HG03025 (cell line): Measurements from ENCODE around the gene GLDN.

ENCODE experiments used
- ATAC-seq: cut with Tn5 transposase; IDR thresholded peaks from one replicate; pipeline ENCODE4 v1.9.1; 2021; ENCODE audit warnings: mild to moderate bottlenecking, moderate library complexity; ENCODE audit not compliant: unreplicated experiment, low FRiP score

The GLDN gene

GRCh38 chr15:51341366-51342226 is at the start of gene GLDN:
TSS of gene GLDN (plus strand) at chr15:51341655. CDS start at chr15:51341685, 30 bp downstream.
- ATAC-seq: no peak

- no peak for ATAC-seq
Observed at GRCh38 chr15:51298620-51299019, 42.8 kb upstream of the GLDN start.

GRCh38 chr15:51299187-51300015 is 42.1 kb upstream of the GLDN start:
- no peak for ATAC-seq

GRCh38 chr15:51302480-51302879 is 39.0 kb upstream of the GLDN start:
- ATAC-seq: no peak

DNA sequence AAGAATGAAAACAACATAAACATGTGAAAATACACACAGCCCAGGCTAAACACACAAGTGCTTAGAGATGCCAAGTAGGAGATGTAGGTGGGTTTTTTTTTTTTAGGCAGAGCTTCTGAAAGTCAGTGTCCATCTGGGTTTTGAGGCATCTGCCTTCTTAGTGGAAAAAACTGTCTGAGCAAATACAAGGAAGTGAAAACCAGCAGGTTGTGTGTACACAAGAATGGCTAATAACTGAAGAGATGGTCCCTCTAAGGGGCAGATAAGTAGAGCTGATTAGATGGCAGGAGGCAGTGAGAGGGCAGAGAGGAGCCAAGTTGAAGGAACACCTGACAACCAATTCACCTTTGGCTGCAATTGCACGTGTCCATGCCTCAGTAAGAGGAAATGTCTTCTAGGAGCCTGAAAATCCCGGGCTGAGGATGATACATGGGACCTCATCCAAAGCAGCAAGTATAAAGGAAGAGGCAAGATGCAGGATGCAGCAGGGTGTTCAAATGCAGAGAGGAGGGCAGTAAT is 37.9 kb upstream of the GLDN start:
- ATAC-seq: no peak

DNA sequence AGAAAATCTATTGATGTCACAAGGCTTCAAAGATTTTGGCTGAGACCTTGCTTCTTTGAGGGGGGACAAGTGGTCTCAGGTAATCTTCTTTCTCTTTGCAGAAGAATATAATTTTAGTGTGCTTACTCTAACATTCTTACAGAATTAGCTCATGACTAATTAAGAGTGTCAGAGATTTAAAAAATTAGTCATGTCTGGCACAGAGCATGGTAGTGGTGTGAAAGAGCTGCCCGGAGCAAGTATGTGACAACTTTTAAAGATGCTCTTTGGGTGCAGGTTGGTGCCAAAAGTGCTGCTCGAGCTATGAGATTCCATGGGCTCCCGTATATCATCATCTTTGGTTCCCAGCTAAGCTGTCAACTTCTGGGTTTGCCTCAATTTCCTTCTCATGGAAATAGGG is 34.1 kb upstream of the GLDN start:
- no peak for ATAC-seq

DNA sequence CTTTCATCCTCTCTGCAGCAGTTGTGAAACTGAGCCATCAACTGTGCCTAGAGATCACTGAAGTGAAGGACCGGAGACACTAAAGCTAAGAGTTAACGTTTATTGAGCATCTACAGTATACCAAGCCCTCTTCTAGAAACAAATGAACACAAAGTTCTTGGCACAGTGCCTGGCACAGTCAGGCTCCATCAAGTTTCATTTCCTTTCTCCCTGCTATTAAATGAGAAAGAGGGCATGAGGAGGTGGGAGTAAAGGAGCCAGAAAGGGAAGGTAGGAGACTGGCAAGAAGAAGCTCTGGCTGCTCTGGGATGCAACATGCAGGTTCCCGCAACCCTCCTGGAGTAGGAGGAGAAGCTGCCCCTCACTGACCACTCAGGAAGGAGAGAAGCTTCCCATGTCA is 33.6 kb upstream of the GLDN start:
- ATAC-seq: no peak

DNA sequence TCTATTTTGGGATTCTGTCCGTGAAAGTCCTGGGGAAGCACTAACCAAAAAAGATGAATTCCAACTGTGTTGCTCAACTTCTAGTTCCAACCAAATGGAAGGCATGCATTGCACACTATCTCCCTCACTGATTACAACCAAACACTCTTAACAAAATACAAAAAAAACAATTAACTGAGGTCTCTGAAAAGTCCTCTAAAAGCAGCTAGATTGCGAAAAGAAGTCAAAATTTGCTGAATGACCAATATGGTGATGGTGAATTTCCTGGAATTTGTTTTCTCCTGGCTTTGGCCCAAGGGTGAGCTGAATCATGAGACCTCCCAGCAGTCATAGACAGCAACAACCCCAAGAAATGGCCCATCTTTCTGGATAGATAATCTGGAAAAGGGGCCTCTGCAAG is 31.4 kb upstream of the GLDN start:
- ATAC-seq: no peak

DNA sequence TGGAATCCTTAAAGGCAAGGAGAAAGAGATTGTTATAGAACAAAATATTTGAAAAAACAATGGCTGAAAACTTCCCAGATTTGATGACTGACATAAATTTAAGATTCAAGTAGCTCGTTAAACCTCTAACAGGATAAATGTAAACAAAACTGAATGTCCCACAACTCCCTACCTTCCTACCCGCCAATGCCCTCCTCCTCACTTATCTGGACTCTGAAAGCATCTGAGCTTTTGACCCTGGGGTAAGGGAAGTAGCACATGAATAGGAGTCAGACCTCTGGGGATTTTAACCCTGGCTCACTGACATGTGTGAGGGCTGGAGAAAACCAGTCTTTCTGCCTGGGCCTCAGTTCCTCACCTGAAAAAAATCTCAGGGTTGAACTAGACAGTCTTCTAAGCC is 29.9 kb upstream of the GLDN start:
- no peak for ATAC-seq

DNA sequence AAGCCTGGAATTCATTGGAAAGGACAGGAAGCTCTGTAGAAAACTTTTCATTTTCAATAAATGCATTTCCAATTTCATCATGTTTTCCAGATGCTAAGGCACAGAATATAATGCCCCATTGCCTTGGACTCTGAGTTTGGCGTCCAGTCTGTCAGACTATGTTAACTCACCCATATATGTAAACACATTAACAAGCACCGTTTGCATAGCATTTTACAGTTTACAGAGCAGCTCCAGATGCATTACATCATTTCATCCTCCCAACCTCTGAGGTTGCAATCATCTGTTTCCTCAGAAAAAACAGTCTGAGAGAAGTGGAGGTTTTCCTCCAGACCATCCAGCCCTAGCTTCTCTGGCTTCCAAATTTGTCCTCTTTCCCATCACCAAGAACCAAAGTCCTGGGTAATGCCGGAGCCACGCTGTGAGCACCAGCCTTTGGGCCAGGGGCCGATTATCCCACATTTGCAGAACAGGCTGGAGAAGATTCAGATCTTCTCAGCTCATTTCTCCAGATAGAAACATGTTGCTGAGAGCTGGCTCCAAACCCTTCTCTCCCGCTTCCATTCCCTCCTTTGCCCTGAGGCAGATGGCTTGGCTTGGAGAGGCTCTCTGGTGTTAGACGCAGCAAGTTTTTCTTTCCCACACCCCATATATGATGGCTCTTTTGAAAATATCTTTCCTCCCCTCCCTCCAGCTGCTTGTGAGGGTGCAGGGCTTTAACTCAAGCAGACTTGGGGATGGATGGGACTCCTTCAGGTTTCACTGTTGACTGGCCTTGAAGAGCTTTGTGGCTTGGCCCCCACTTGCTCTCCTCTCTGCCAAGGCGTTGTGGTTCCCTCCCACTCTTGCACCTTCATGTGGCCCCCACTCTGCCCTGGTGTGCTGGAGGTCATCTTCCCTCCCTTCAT is 29.0 kb upstream of the GLDN start:
- no peak for ATAC-seq

GRCh38 chr15:51313074-51313393 is 28.4 kb upstream of the GLDN start:
- no peak for ATAC-seq

DNA sequence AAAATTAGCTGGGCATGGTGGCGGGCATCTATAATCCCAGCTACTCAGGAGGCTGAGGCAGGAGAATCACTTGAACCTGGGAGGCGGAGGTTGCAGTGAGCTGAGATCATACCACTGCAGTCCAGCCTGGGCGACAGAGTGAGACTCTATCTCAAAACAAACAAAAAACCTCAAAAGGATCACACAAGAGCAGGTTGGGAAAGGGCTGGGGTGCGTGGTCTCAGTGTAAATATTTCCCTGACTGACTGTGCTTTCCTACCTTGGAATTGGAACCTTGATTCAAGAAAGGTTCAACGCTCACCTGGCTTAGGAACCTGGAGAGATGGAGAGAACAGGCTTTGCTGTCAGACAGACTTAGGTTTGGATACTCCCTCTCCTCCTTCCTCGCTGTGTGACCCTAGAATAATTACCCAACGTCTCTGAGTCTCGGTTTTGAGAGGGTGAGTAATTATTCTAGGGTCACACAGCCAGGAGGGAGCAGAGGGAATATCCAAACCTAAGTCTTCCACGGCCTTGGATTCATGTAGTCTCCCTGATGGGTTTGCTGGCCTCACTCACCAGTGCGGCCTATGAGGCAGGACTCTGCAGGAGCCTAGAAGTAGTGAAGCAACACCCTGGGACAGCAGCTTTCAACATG is 27.7 kb upstream of the GLDN start:
- ATAC-seq: no peak

- ATAC-seq: no peak
Observed at GRCh38 chr15:51314391-51315337, 26.8 kb upstream of the GLDN start.

DNA sequence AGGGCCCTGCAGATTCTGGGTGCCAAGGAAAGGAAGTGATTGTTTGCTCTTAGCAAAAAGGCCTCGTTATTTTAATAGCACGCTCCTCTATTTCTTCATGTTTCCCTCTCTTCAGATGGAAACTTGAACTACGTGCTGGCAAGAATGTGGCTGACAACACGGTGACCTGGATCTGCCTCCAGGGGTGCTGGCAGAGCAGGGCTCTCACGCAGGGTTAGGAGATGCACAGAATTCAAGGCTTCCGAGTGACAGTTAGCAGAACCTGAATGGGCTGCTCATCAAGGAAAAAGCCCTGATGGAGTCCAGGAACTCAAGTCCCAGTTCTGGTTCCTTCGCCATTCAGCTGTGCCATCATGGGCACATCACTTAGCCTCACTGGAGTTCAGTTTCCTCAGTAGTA is 25.7 kb upstream of the GLDN start:
- ATAC-seq: no peak

DNA sequence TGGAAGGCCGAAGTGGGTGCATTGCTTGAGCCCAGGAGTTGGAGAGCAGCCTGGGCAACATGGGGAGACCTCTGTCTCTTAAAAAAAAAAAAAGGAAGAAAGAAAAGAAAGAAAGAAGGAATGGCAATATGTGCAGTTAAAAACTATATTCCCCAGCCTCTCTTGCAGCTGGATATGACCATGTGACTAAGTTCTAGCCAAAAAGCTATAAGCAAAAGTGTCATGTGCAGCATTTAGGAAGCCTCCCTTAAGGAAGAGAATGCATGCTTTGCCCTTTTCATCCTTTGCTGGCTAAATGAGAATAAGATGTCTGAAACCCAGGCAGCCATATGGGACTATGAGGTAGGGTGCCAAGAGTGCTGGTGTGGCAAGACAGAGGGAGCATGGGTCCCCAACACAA is 24.8 kb upstream of the GLDN start:
- ATAC-seq: no peak

GRCh38 chr15:51318382-51319150 is 22.9 kb upstream of the GLDN start:
- no peak for ATAC-seq

GRCh38 chr15:51319539-51319938 is 21.9 kb upstream of the GLDN start:
- no peak for ATAC-seq

GRCh38 chr15:51320843-51321242 is 20.6 kb upstream of the GLDN start:
- no peak for ATAC-seq
